K562 (cell line): ENCODE data around the gene CARD9.

Source experiments
- CCAR2 ChIP-seq: fragments of 200-400 bp; formaldehyde crosslinking; IDR thresholded peaks from 2 replicates; pipeline ENCODE4 v1.6.1; 2017; ENCODE audit warnings: mild to moderate bottlenecking, low read depth, low read length
- CREB1 ChIP-seq, 2 experiments: sonication (generic) in 1 of 2; formaldehyde crosslinking in 1 of 2; IDR thresholded peaks; 2 replicates each; pipeline versions ENCODE4 v1.6.1 to v1.8.0; 2012 to 2022; ENCODE audit warnings: inconsistent platforms in 1 of 2, mild to moderate bottlenecking in 1 of 2, missing genetic modification reagents in 1 of 2, moderate library complexity in 1 of 2
- CREM ChIP-seq: IDR thresholded peaks from 2 replicates; pipeline ENCODE4 v1.6.1; 2014; ENCODE audit warnings: antibody characterized with exemption, low read depth
- CTCF ChIP-seq, 3 experiments: IDR thresholded peaks in 2 of 3; conservative IDR thresholded peaks in 1 of 3; 2 replicates each; pipeline ENCODE4 v1.5.1; 2011 to 2012; ENCODE audit warnings: low read length in 3 of 3, mild to moderate bottlenecking in 3 of 3, control low read depth in 2 of 3, improper control_type of control experiment in 1 of 3, inconsistent platforms in 1 of 3, low read depth in 1 of 3, mixed read lengths in 1 of 3, moderate library complexity in 1 of 3; ENCODE audit not compliant: insufficient read depth in 2 of 3
- POLR2A ChIP-seq: fragments of 450-650 bp; conservative IDR thresholded peaks from 2 replicates; pipeline ENCODE4 v1.6.1; 2016
- PTBP1 ChIP-seq: fragments of 200-400 bp; formaldehyde crosslinking; IDR thresholded peaks from 2 replicates; pipeline ENCODE4 v1.6.1; 2017; ENCODE audit warnings: low read depth, low read length
- SMARCA4 ChIP-seq: fragments of 450-650 bp; IDR thresholded peaks from 2 replicates; pipeline ENCODE4 v1.6.1; 2016
- TCF3 ChIP-seq: sonication (generic); formaldehyde crosslinking; IDR thresholded peaks from 2 replicates; pipeline ENCODE4 v1.4.0; 2020; ENCODE audit warnings: mild to moderate bottlenecking, missing genetic modification reagents
- ZNF143 ChIP-seq: sonication (generic); formaldehyde crosslinking; IDR thresholded peaks from 2 replicates; pipeline ENCODE4 v1.9.0; 2022; ENCODE audit warnings: mild to moderate bottlenecking, missing genetic modification reagents
- ZNF224 ChIP-seq: sonication (generic); formaldehyde crosslinking; IDR thresholded peaks from 2 replicates; pipeline ENCODE4 v1.8.0; 2022; ENCODE audit warnings: mild to moderate bottlenecking, missing genetic modification reagents
- ZNF551 ChIP-seq: fragments of 250-450 bp; sonication (Bioruptor Pico); IDR thresholded peaks from 2 replicates; pipeline ENCODE4 v1.5.0; 2021; ENCODE audit warnings: mild to moderate bottlenecking, moderate library complexity
- TF ChIP-seq, protein P1 (sequence below): sonication (generic); formaldehyde crosslinking; IDR thresholded peaks from 2 replicates; pipeline ENCODE4 v1.8.0; 2022; ENCODE audit warnings: missing genetic modification reagents, mild to moderate bottlenecking, borderline replicate concordance
- TF ChIP-seq, protein P2 (sequence below): IDR thresholded peaks from 2 replicates; pipeline ENCODE4 v1.6.1; 2016; ENCODE audit warnings: missing genetic modification characterization, missing compliant biosample characterization

- no peak for TF ChIP-seq ZNF224 (CRISPR knock-in tag)
- no peak for TF ChIP-seq CCAR2
- no peak for TF ChIP-seq ZNF143 (CRISPR knock-in tag)
- TF ChIP-seq CREB1 (IDR thresholded peaks at IDR 0.05) = no peak
- no peak for TF ChIP-seq CREB1 (CRISPR knock-in tag; IDR thresholded peaks at IDR 0.05)
- TF ChIP-seq ZNF551 (CRISPR knock-in tag) = no peak
- TF ChIP-seq, protein P1, sequence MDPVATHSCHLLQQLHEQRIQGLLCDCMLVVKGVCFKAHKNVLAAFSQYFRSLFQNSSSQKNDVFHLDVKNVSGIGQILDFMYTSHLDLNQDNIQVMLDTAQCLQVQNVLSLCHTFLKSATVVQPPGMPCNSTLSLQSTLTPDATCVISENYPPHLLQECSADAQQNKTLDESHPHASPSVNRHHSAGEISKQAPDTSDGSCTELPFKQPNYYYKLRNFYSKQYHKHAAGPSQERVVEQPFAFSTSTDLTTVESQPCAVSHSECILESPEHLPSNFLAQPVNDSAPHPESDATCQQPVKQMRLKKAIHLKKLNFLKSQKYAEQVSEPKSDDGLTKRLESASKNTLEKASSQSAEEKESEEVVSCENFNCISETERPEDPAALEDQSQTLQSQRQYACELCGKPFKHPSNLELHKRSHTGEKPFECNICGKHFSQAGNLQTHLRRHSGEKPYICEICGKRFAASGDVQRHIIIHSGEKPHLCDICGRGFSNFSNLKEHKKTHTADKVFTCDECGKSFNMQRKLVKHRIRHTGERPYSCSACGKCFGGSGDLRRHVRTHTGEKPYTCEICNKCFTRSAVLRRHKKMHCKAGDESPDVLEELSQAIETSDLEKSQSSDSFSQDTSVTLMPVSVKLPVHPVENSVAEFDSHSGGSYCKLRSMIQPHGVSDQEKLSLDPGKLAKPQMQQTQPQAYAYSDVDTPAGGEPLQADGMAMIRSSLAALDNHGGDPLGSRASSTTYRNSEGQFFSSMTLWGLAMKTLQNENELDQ (CRISPR knock-in tag) = no peak
- no peak for TF ChIP-seq POLR2A
- no peak for TF ChIP-seq CREM
- TF ChIP-seq TCF3 (CRISPR knock-in tag) = no peak
- TF ChIP-seq, protein P2, sequence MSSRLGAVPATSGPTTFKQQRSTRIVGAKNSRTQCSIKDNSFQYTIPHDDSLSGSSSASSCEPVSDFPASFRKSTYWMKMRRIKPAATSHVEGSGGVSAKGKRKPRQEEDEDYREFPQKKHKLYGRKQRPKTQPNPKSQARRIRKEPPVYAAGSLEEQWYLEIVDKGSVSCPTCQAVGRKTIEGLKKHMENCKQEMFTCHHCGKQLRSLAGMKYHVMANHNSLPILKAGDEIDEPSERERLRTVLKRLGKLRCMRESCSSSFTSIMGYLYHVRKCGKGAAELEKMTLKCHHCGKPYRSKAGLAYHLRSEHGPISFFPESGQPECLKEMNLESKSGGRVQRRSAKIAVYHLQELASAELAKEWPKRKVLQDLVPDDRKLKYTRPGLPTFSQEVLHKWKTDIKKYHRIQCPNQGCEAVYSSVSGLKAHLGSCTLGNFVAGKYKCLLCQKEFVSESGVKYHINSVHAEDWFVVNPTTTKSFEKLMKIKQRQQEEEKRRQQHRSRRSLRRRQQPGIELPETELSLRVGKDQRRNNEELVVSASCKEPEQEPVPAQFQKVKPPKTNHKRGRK = no peak
- no peak for TF ChIP-seq SMARCA4
- TF ChIP-seq CTCF (IDR thresholded peaks at IDR 0.05 in 2 of 3, conservative IDR thresholded peaks at IDR 0.05 in 1 of 3; ENCODE audit: insufficient read depth in 2 of 3, low read depth in 1 of 3, low read length in 3 of 3) = no peak
- TF ChIP-seq PTBP1 = no peak
Measured at GRCh38 chr9:136366826-136367225, 6.6 kb downstream of the CARD9 start.
